PFSK-1 (cell line): ENCODE results near the gene C1orf74.

Source experiments
- FOXP2 ChIP-seq: optimal IDR thresholded peaks from 2 replicates; pipeline ENCODE3; 2011; ENCODE audit warnings: borderline replicate concordance, control low read depth, inconsistent platforms; ENCODE audit not compliant: insufficient read depth; ENCODE audit errors: extremely low read length, extremely low read depth
- POLR2AphosphoS5 ChIP-seq: IDR thresholded peaks from 2 replicates; pipeline ENCODE4 v1.6.1; 2012; ENCODE audit warnings: low read depth, mild to moderate bottlenecking, control low read depth, low read length, moderate library complexity
- SIN3A ChIP-seq: IDR thresholded peaks from 2 replicates; pipeline ENCODE4 v1.6.1; 2012; ENCODE audit warnings: mild to moderate bottlenecking, low read length, moderate library complexity, borderline replicate concordance; ENCODE audit not compliant: insufficient read depth
- TAF1 ChIP-seq: IDR thresholded peaks from 2 replicates; pipeline ENCODE4 v1.6.1; 2012; ENCODE audit warnings: low read length, control low read depth, borderline replicate concordance; ENCODE audit not compliant: insufficient read depth

DNA sequence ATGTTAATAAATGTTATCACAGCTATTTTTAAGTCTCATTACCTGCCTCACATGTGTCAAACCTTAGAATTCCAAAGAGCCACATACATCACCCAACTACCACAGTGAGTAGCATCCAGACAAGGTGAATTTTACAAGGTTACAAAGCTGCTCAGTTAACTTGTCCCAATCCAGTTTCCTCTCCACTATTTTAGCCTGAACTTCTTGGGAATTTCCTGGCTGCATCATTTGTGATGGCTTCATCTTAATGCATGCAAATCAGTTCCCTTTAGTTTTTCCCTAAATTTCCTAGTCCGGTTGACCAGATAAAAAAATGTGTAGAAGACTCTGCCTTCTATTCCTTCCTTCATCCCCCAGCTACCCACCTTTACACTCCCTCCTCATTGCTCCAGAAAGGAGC lies 29.1 kb downstream of the C1orf74 start:
- no peak for TF ChIP-seq POLR2AphosphoS5
- no peak for TF ChIP-seq TAF1
- TF ChIP-seq SIN3A, result no peak
- no peak for TF ChIP-seq FOXP2
